GM10847 (cell line): ENCODE measurements around the gene C3orf70.

Source experiments
- POLR2A ChIP-seq: IDR thresholded peaks from 2 replicates; pipeline ENCODE4 v1.6.1; 2011; ENCODE audit not compliant: insufficient read length; ENCODE audit errors: extremely low read depth

The C3orf70 gene

DNA sequence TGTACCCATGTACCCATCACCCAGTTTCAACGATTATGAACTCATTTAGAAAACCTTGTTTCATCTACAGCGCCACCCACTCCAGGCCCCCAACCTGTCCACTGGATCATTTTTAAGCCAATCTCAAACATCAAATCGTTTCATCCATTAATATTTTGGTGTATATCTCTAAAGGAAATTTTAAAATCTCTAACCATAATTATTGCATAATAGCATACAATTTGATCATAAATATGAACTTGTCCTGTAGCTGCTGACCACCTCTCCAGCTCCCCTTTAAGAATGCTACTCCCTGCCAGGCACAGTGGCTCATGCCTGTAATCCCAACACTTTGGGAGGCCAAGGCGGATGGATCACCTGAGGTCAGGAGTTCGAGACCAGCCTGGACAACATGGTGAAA, 2.8 kb upstream of the C3orf70 start:
- TF ChIP-seq POLR2A, result no peak

DNA sequence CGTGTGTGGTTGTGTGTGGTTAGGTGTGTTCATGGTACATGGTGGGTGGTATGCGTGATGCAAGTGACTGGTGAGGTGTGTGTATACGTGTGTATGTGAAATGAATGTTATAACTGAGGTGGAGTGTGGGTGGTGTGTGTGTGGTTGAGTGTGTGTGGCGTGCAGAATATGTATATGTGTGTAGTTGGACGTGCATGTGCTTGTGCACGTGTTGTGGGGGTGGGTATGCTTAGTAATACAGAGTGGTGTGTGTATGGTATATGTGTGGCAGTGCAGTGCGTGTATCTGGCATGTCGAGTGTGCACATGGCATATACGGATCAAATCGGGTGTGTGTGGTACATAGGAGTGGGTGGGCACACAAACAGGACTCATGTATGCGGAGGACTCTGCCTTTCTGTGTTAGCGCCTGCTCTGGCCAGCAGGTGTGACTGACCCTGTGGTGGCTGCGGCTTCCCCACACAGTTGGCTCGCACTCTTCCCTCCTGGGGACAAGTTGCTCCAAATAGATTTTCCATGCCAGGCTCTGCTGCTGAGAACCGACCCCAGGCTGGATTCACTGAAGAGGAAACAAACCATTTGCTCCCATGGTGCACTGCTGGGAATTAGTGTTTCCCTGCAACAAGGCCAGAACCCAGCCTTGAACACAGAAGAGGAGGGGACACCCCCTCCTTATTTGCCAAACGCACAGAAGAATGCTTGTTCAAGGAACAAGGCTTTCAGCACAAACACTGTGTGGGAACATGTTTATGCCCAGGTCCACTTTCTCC, 1.2 kb upstream of the C3orf70 start:
- no peak for TF ChIP-seq POLR2A

DNA sequence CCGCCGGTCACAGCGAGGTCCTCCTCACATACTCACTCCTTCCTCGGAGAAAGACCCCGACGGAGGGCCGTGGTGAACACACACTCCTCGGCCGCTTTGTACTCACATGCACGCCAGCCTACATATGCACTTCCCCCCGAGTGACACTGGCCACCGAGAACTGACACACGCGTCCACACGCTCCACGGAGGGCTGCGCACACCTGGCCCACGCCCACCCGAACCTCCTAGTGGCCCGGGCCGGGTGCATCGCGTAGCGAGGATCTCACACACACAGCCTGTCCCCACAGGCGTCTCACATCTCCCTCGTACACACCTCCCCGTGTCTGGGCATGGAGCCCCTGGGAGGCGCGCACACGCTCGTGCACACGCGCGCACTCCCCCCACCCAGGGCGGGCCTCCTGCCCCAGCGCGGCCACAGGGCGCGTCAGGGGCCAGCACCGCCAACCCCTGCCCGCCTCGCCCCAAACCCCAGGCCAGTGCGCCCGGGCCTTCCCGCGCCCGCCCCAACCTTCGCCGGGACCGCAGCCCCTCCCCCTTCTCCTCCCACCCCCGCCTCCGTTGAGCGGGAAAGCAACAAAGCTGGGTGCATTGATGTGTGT, 411 bp upstream of the C3orf70 start:
- TF ChIP-seq POLR2A, result no peak

DNA sequence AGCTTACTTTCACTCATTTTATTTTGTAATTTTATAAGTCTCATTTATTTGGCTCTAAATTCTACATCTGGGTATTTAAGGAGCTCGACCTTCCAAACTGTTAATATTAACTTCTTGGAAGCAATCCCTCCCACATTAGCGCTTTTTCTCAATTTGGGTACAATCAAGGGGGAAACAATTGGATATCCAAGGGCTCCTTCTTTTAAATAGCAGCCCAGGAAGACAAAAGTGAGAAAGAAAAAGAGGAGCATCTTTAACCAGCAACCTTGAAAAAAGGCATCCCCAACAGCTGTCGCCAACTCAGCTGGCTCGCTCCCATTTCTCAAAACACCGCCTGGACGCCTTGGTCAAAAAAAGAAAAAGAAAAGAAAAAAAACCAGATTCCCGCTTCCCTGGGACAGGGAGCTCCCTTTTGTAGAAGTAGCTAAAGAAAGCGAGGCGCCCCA, 873 bp downstream of the C3orf70 start:
- no peak for TF ChIP-seq POLR2A

DNA sequence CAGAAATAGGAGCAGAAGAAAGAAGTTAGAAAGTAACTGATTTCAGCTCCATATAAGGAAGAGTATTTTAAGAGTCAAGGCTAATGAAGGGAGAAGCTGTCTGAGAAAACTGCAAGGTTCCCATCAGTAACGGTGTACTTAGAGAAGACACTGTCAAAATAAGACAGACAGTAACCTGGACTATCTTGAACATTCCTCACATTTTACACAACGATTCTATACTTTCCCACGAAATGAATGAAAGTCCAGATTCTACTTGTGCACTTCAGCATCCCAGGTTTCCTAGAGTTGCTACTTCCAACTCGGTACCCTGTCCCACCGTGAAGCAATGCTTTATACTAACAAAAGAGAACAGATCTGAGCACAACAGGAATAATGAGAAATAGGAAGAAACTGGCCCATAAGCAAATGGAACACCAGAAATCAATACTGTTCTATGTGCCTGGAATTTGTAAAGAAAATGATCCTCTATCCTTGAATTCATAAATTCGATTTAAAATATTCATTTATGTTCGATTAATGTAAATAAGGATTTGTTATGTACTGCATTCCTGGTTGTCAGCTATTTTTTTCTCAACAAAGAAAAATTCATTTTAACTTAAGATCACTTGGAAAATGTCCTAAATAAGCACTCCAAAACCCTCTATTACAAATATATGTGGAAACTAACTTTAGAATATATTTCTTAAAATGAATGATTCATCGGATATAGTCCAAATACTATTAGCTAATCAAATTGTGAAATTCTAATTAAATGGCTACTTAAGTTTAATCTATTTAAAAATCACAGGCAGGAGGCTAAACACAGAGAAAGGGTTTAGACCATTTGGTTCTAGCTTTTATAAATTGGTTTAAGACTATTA, 1.5 kb downstream of the C3orf70 start:
- no peak for TF ChIP-seq POLR2A

DNA sequence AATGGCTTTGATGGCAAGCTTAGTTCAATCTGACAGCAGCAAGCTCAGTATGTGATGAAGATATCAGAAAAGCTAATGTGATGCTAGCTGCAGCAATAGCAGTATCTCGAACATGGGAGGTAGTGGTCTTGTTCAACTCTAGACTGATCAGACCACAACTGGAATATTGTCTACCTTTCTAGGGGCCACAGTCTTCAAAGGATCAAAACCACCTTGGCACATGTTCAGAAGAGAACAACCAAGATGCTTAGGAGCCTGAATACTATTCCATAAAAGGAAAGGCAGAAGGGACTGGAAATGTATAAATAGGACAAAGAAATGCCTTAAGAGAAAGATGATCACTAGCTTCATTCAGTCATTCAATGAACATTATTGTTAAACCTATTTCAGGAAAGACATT, 2.3 kb downstream of the C3orf70 start:
- no peak for TF ChIP-seq POLR2A

DNA sequence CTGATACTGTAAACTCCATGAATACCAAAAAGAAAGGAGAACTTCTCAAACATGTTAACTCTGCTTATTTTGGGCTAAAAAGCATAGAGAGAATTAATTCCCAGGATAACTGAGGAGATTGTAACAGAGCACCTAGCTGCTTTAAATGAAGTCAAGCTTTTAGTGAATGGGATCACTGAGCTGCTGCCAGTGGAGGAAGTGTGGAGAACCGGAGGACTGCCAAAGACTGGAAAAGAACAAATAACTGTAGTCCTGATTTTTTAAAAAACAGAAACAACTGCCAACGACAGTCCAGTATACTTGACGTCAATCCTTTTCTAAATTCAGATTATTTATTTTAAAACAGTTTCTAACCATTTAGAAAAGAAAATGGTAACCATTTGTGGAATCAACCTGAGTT, 3.3 kb downstream of the C3orf70 start:
- no peak for TF ChIP-seq POLR2A

DNA sequence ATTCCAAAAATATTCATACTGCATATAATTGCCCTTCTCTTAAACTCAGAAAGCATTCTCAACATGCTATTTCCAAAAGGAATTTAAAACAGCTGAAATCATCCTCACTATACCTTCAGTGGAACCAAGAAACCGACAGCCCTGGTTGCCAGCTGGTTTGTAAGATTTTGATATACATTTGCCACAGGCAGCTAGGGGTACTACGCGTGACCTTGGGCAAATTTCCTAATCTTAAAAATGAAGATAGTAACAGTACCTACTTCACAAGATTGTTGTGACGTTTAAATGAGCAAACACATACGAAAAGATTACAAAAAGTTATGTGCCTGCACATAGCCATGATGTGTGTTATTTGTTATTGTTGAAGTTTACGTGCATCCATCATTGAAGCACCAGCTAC, 7.3 kb downstream of the C3orf70 start:
- TF ChIP-seq POLR2A, result no peak

DNA sequence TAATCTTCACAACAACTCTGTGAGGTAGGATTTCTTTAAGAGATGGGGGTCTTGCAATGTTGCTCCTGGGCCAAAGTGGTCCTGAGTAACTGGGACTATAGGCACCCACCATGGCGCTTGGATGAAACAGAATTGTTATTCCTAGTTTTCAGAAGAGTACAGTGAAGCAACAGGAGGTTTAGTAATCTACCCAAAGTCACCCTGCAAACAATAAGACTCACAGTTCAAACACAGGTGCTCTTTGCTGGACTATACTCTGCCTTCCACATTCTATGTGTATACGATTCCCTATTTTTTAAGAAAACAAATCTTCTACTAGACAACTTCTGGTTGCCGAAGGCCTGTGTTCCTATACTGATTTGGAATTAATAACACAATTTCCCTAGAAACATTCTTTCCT, 8.1 kb downstream of the C3orf70 start:
- TF ChIP-seq POLR2A, result no peak

DNA sequence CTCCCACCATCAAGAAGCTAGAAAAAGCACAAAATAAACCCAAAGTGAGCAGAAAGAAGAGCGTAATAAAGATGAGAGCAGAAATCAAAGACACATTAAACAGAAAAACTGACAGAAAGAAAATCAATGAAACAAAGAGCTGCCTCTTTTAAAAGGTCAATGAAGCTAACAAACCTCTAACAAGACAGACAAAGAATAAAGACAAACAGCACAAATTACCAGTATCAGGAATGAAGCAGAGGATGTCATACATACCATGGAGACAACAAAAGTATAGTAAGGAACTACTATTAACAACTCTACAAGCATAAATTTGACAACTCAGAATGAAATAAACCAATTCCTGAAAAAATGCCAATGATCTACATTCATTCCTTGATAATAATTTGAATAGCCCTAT, 15.0 kb downstream of the C3orf70 start:
- no peak for TF ChIP-seq POLR2A

DNA sequence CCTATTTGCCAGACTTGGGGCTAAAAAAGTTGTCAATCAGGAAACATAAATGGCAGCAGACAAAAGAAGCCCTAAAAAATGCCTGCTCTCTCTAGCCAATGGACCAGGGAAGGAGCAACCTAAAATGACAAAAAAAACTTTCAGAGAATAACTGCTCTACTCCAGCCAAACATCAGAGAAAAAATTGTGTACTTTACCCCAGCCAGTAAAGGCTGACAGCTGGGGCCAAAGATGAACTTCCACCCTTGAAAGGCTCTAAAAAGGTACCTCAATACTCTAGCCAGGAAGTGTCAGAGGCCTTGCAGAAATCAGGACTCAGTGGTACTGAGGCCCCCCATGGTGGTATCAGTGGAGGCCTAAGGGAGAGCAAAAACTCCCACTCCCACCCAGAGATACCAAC, 18.4 kb downstream of the C3orf70 start:
- TF ChIP-seq POLR2A, result no peak

DNA sequence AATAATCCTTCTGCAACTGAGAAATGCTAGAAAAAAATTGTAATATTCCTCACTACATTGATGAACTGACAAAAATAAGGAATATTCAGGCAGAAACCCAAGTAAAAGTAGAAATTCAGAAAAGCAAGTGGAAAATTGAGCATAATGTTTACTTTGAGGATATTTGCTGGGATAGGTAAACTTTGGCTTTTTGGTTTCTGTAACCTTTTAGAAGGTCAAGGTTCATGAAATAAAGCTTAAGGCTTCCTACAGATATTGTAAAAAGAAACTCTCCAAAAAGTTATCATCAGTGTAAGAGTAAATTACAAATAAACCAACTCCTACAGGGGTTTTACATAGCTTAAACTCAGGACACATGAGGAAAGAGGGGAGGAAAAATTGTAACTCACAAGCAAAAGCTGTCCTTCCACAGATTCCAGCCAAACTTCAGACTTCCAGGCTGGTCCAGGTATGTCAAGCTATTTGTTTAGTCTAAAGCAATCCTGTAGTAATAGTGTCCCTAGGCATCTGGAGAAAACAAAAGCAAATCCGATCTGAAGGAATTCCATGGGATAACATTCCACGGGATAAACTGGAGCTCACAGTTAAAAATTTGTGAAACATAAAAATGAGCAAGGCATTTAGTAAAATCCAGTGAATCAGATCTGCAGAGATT, 21.1 kb downstream of the C3orf70 start:
- no peak for TF ChIP-seq POLR2A

DNA sequence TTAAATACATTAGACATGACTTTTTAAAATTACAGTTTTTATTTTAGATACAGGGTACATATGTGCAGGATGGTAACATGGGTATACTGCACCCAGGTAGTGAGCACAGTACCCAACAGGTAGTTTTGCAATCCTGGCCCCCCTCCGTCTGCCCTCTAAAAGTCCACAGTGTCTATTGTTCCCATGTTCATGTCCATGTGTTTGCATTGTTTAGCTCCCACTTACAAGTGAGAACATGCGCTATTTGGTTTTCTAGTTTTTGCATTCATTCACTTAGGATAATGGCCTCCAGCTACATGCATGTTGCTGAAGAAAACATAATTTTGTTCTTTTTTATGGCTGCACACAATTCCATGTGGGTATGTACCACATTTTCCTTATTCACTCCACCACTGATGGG, 23.8 kb downstream of the C3orf70 start:
- no peak for TF ChIP-seq POLR2A

DNA sequence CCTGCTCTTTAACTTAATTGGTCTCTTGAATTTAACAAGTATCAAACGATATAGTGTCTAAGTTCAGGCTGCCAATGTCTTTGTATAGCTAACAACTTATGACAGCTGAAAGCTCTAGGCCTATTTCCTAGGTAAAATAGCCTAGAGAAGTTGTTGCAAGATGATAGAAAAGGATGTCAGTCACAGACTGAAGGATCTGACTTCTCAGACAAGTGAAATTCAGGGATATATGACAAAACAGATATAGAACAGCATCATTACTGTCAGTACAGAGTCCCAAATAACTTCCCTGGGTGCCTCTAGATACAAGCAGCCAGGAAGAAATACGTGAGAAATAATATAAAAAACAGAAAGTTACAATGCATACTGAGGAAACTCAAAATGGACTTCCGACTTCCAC, 26.7 kb downstream of the C3orf70 start:
- no peak for TF ChIP-seq POLR2A

DNA sequence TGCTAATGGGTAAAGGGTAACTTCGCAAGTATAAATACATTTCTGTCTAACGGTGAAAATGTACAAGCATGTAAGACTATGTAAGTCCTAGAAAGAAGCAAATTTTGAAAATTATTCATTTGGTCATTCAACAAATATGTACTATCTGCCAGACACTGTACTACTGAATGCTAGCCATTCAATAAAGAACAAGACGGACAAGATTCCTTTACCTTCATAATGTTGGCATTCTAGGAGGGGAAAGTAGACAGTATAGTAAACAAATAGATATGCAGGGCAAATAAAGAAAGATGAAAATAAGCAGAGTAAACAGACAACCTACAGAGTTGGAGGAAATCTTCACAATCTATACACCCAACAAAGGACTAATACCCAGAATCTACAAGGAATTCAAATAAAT, 32.7 kb downstream of the C3orf70 start:
- no peak for TF ChIP-seq POLR2A

DNA sequence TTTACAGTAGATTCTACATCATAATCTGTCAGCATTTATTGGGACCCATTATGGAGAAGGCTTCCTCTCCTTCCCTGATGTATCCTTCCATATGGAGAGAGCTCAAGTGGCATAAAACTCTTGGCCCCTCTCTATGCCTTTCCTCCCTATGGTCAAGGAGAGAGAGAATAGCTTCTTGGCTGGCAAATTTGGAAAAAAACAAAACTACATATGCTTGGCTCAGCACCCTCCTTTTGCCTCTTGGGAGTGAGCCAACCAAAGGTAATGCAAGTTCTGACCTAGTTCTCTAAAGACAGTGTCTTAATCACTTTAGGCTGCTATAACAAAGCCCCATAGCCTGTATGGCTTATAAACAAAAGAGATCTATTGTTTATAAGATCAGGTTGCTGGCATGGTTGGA, 37.5 kb downstream of the C3orf70 start:
- TF ChIP-seq POLR2A, result no peak

DNA sequence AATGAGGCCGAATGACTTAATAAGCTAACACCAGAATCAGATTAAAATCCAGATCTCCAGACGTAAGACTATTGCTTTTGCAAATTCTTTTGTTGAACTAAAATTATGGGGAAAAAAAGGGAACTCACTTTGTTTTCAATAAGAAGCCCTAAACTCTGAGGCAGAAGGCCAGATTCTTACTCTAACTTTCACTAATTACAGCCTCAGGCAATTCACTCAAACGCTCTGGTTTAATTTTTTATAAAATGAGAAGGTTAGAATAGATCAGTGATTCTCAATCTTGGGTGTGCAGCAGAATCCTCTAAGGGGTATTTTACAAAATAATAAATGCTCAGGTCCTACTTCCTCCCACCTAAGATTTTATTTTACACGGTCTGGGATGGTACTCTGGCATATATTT, 38.1 kb downstream of the C3orf70 start:
- TF ChIP-seq POLR2A, result no peak
